SK-N-SH treated with all-trans-retinoic acid at 6 μM for 48 hours (cell line): ENCODE results near the gene CAMKMT.

Experiments
- ATAC-seq: fragments of 200-7000 bp; cut with Tn5 transposase; 3 replicates; pipeline ENCODE4 v1.9.1; 2020; ENCODE audit warnings: mild to moderate bottlenecking, moderate library complexity
- ARNTL ChIP-seq: fragments of 450-650 bp; formaldehyde crosslinking; IDR thresholded peaks from 2 replicates; pipeline ENCODE4 v1.5.0; 2020; ENCODE audit warnings: low read depth, mild to moderate bottlenecking, moderate library complexity, borderline replicate concordance
- BACH2 ChIP-seq: fragments of 250-450 bp; sonication (Bioruptor Pico); IDR thresholded peaks from 2 replicates; pipeline ENCODE4 v1.9.0; 2021; ENCODE audit warnings: mild to moderate bottlenecking, borderline replicate concordance
- CSDC2 ChIP-seq: fragments of 250-450 bp; sonication (Bioruptor Pico); IDR thresholded peaks from 2 replicates; pipeline ENCODE4 v1.5.0; 2020; ENCODE audit warnings: mild to moderate bottlenecking, moderate library complexity
- ESRRG ChIP-seq: fragments of 250-450 bp; sonication (Bioruptor Pico); IDR thresholded peaks from 2 replicates; pipeline ENCODE4 v1.6.1; 2021; ENCODE audit warnings: mild to moderate bottlenecking
- ISL1 ChIP-seq: fragments of 250-450 bp; sonication (Bioruptor Pico); IDR thresholded peaks from 2 replicates; pipeline ENCODE4 v2.1.2; 2022; ENCODE audit warnings: mild to moderate bottlenecking, moderate library complexity
- OSR1 ChIP-seq: fragments of 250-450 bp; sonication (Bioruptor Pico); IDR thresholded peaks from 2 replicates; pipeline ENCODE4 v1.8.0; 2022; ENCODE audit warnings: moderate library complexity, mild to moderate bottlenecking, inconsistent platforms
- PPARA ChIP-seq: fragments of 250-450 bp; sonication (Bioruptor Pico); IDR thresholded peaks from 2 replicates; pipeline ENCODE4 v1.5.0; 2020; ENCODE audit warnings: mild to moderate bottlenecking, borderline replicate concordance
- RARB ChIP-seq: fragments of 250-450 bp; sonication (Bioruptor Pico); IDR thresholded peaks from 2 replicates; pipeline ENCODE4 v1.8.0; 2021; ENCODE audit warnings: mild to moderate bottlenecking, moderate library complexity
- SNAI2 ChIP-seq: fragments of 250-450 bp; sonication (Bioruptor Pico); IDR thresholded peaks from 2 replicates; pipeline ENCODE4 v1.5.0; 2020; ENCODE audit warnings: mild to moderate bottlenecking, moderate library complexity
- TCF4 ChIP-seq: fragments of 250-450 bp; sonication (Bioruptor Pico); IDR thresholded peaks from 2 replicates; pipeline ENCODE4 v1.8.0; 2021; ENCODE audit warnings: mild to moderate bottlenecking, moderate library complexity, borderline replicate concordance
- TOX ChIP-seq: fragments of 250-450 bp; sonication (Bioruptor Pico); IDR thresholded peaks from 2 replicates; pipeline ENCODE4 v1.8.0; 2021; ENCODE audit warnings: mild to moderate bottlenecking, moderate library complexity, borderline replicate concordance
- ZC3H10 ChIP-seq: fragments of 250-450 bp; sonication (Bioruptor Pico); IDR thresholded peaks from 2 replicates; pipeline ENCODE4 v1.5.1; 2021; ENCODE audit warnings: mild to moderate bottlenecking, moderate library complexity
- ZFP3 ChIP-seq: fragments of 250-450 bp; sonication (Bioruptor Pico); IDR thresholded peaks from 2 replicates; pipeline ENCODE4 v1.5.0; 2020; ENCODE audit warnings: mild to moderate bottlenecking, moderate library complexity
- ZFP30 ChIP-seq: fragments of 450-650 bp; formaldehyde crosslinking; IDR thresholded peaks from 2 replicates; pipeline ENCODE4 v1.5.0; 2022; ENCODE audit warnings: mild to moderate bottlenecking, moderate library complexity
- ZNF565 ChIP-seq: fragments of 450-650 bp; formaldehyde crosslinking; conservative IDR thresholded peaks from 2 replicates; pipeline ENCODE4 v1.5.0; 2020; ENCODE audit warnings: low read depth, mild to moderate bottlenecking, moderate library complexity
- ZNF70 ChIP-seq: fragments of 450-650 bp; formaldehyde crosslinking; IDR thresholded peaks from 2 replicates; pipeline ENCODE4 v1.5.0; 2020; ENCODE audit warnings: mild to moderate bottlenecking, moderate library complexity
- ZNF8 ChIP-seq: fragments of 450-650 bp; formaldehyde crosslinking; IDR thresholded peaks from 2 replicates; pipeline ENCODE4 v1.5.0; 2020; ENCODE audit warnings: mild to moderate bottlenecking, moderate library complexity
- TF ChIP-seq, protein P1 (sequence below): fragments of 250-450 bp; sonication (Bioruptor Pico); IDR thresholded peaks from 2 replicates; pipeline ENCODE4 v1.8.0; 2020; ENCODE audit warnings: mild to moderate bottlenecking, moderate library complexity, borderline replicate concordance
- TF ChIP-seq, protein P2 (sequence below): fragments of 250-450 bp; sonication (Bioruptor Pico); IDR thresholded peaks from 2 replicates; pipeline ENCODE4 v1.5.1; 2021; ENCODE audit warnings: mild to moderate bottlenecking, moderate library complexity
- TF ChIP-seq, protein P3 (sequence below): fragments of 250-450 bp; sonication (Bioruptor Pico); IDR thresholded peaks from 2 replicates; pipeline ENCODE4 v1.5.0; 2020; ENCODE audit warnings: mild to moderate bottlenecking, moderate library complexity
- TF ChIP-seq, protein P4 (sequence below): fragments of 250-450 bp; sonication (Bioruptor Pico); IDR thresholded peaks from 2 replicates; pipeline ENCODE4 v1.5.1; 2020; ENCODE audit warnings: low read depth, mild to moderate bottlenecking, moderate library complexity
- TF ChIP-seq, protein P5 (sequence below): fragments of 250-450 bp; sonication (Bioruptor Pico); IDR thresholded peaks from 2 replicates; pipeline ENCODE4 v1.8.0; 2021; ENCODE audit warnings: low read depth, mild to moderate bottlenecking, moderate library complexity, borderline replicate concordance

CAMKMT gene

DNA sequence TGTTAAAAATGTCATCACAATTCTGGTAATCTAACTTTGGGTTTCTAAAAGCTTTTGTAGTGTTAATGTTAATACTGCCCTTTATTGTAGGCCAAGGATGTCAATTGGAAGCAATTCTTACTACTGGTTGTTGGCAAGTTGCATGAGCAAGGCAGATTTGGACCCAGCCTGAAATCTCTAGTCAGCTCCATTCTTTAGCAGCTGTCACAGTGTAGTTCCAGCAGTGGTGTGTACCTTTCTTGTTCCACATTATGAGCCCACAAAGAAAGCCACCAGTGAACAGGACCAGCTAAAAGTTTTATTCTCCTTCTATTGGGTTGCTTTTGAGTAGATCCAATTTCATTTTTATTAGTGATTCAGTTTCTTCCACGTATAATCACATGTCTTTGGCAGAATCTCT lies 133.8 kb downstream of the CAMKMT start:
- no peak for ATAC-seq

DNA sequence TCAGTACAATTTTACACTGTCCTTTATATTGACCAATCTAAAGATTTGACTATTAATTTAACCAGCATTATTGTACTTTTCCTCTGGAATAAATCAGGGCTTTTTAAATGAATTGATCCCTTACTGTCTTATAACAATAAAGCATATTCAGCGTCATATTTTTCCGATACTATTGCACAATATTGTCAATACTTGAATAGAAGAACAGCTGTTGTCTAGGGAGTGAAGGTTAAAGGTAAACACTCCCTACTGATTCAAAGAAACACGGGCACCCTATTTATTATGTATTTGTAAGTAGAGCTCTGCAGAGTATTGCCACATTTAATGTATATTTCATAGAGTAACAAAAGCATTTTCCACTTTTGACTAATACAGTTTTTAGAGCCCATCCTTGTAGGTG lies 134.4 kb downstream of the CAMKMT start:
- TF ChIP-seq ZFP3 (CRISPR knock-in tag) (no peak), ZNF8 (CRISPR knock-in tag) (no peak)
- no peak for ATAC-seq

More for the DNA sequence above, 133.8 kb downstream of the CAMKMT start:
- TF ChIP-seq ZC3H10 (CRISPR knock-in tag) (no peak), PPARA (CRISPR knock-in tag) (no peak), BACH2 (CRISPR knock-in tag) (no peak), RARB (CRISPR knock-in tag) (no peak), ZNF565 (no peak), ZFP30 (CRISPR knock-in tag) (no peak), SNAI2 (no peak), CSDC2 (CRISPR knock-in tag) (no peak), ZNF8 (CRISPR knock-in tag) (no peak), TCF4 (CRISPR knock-in tag) (no peak), TOX (CRISPR knock-in tag) (no peak), OSR1 (CRISPR knock-in tag) (no peak), ZNF70 (no peak), ESRRG (CRISPR knock-in tag) (no peak), ZFP3 (CRISPR knock-in tag) (no peak), ISL1 (CRISPR knock-in tag) (no peak)
- TF ChIP-seq, protein P1, sequence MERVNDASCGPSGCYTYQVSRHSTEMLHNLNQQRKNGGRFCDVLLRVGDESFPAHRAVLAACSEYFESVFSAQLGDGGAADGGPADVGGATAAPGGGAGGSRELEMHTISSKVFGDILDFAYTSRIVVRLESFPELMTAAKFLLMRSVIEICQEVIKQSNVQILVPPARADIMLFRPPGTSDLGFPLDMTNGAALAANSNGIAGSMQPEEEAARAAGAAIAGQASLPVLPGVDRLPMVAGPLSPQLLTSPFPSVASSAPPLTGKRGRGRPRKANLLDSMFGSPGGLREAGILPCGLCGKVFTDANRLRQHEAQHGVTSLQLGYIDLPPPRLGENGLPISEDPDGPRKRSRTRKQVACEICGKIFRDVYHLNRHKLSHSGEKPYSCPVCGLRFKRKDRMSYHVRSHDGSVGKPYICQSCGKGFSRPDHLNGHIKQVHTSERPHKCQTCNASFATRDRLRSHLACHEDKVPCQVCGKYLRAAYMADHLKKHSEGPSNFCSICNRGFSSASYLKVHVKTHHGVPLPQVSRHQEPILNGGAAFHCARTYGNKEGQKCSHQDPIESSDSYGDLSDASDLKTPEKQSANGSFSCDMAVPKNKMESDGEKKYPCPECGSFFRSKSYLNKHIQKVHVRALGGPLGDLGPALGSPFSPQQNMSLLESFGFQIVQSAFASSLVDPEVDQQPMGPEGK (CRISPR knock-in tag) = no peak
- TF ChIP-seq, protein P2, sequence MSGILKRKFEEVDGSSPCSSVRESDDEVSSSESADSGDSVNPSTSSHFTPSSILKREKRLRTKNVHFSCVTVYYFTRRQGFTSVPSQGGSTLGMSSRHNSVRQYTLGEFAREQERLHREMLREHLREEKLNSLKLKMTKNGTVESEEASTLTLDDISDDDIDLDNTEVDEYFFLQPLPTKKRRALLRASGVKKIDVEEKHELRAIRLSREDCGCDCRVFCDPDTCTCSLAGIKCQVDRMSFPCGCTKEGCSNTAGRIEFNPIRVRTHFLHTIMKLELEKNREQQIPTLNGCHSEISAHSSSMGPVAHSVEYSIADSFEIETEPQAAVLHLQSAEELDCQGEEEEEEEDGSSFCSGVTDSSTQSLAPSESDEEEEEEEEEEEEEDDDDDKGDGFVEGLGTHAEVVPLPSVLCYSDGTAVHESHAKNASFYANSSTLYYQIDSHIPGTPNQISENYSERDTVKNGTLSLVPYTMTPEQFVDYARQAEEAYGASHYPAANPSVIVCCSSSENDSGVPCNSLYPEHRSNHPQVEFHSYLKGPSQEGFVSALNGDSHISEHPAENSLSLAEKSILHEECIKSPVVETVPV (CRISPR knock-in tag) = no peak
- TF ChIP-seq, protein P3, sequence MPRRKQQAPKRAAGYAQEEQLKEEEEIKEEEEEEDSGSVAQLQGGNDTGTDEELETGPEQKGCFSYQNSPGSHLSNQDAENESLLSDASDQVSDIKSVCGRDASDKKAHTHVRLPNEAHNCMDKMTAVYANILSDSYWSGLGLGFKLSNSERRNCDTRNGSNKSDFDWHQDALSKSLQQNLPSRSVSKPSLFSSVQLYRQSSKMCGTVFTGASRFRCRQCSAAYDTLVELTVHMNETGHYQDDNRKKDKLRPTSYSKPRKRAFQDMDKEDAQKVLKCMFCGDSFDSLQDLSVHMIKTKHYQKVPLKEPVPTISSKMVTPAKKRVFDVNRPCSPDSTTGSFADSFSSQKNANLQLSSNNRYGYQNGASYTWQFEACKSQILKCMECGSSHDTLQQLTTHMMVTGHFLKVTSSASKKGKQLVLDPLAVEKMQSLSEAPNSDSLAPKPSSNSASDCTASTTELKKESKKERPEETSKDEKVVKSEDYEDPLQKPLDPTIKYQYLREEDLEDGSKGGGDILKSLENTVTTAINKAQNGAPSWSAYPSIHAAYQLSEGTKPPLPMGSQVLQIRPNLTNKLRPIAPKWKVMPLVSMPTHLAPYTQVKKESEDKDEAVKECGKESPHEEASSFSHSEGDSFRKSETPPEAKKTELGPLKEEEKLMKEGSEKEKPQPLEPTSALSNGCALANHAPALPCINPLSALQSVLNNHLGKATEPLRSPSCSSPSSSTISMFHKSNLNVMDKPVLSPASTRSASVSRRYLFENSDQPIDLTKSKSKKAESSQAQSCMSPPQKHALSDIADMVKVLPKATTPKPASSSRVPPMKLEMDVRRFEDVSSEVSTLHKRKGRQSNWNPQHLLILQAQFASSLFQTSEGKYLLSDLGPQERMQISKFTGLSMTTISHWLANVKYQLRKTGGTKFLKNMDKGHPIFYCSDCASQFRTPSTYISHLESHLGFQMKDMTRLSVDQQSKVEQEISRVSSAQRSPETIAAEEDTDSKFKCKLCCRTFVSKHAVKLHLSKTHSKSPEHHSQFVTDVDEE = no peak
- TF ChIP-seq, protein P4, sequence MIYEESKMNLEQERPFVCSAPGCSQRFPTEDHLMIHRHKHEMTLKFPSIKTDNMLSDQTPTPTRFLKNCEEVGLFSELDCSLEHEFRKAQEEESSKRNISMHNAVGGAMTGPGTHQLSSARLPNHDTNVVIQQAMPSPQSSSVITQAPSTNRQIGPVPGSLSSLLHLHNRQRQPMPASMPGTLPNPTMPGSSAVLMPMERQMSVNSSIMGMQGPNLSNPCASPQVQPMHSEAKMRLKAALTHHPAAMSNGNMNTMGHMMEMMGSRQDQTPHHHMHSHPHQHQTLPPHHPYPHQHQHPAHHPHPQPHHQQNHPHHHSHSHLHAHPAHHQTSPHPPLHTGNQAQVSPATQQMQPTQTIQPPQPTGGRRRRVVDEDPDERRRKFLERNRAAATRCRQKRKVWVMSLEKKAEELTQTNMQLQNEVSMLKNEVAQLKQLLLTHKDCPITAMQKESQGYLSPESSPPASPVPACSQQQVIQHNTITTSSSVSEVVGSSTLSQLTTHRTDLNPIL (CRISPR knock-in tag) = no peak
- TF ChIP-seq, all 23 proteins: peak for 0

DNA sequence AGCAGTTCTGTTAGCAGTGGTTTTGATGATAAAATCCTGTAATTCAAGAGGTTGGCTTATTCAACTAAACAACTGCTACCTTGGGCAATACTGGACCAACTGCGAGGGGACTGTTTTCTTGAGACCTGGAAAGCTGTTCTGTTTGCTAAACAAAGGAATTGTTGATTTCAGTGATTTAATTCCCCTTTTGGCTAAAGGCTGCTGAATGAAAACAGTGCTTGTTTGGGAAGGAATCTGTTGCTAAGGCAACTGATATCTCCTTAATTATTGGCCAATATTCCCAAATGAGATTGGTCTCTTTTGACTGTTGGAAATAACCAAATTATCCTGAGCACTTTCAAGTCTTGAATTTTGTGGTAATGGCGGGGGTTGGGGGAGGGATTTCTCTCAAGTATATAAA lies 136.8 kb downstream of the CAMKMT start:
- no peak for ATAC-seq
- TF ChIP-seq, protein P3 = no peak
- no peak for TF ChIP-seq ZNF565
- TF ChIP-seq, protein P4 (CRISPR knock-in tag) = no peak
- TF ChIP-seq ESRRG (CRISPR knock-in tag) = no peak
- TF ChIP-seq, protein P1 (CRISPR knock-in tag) = no peak
- TF ChIP-seq ARNTL (CRISPR knock-in tag) = no peak
- TF ChIP-seq, protein P5, sequence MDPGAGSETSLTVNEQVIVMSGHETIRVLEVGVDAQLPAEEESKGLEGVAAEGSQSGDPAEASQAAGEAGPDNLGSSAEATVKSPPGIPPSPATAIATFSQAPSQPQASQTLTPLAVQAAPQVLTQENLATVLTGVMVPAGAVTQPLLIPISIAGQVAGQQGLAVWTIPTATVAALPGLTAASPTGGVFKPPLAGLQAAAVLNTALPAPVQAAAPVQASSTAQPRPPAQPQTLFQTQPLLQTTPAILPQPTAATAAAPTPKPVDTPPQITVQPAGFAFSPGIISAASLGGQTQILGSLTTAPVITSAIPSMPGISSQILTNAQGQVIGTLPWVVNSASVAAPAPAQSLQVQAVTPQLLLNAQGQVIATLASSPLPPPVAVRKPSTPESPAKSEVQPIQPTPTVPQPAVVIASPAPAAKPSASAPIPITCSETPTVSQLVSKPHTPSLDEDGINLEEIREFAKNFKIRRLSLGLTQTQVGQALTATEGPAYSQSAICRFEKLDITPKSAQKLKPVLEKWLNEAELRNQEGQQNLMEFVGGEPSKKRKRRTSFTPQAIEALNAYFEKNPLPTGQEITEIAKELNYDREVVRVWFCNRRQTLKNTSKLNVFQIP (CRISPR knock-in tag) = no peak
- TF ChIP-seq CSDC2 (CRISPR knock-in tag) = no peak
- no peak for TF ChIP-seq ZC3H10 (CRISPR knock-in tag)
- TF ChIP-seq ISL1 (CRISPR knock-in tag) = no peak
- TF ChIP-seq ZFP3 (CRISPR knock-in tag) = no peak
- no peak for TF ChIP-seq ZFP30 (CRISPR knock-in tag)
- TF ChIP-seq SNAI2 = no peak
- TF ChIP-seq PPARA (CRISPR knock-in tag) = no peak
- no peak for TF ChIP-seq TCF4 (CRISPR knock-in tag)
- no peak for TF ChIP-seq RARB (CRISPR knock-in tag)
